Neuronal stem cell (in vitro differentiated cells): ENCODE measurements around the gene RALY.
"Not testable (repeated sequence)": the region's sequence is repeated elsewhere in the genome, so short reads cannot be mapped to it uniquely, and the experiment has no call there.

Source experiments
- DNase-seq: peaks from one replicate; pipeline ENCODE4 v3.0.0-alpha.2; 2013; ENCODE audit warnings: low spot score
- H2AFZ ChIP-seq: one replicate; pipeline ENCODE4 v1.6.1; 2013; ENCODE audit warnings: mild to moderate bottlenecking, low read length, inconsistent platforms
- H2AK5ac ChIP-seq: 2 replicates; pipeline ENCODE4 v1.6.1; 2013; ENCODE audit warnings: low read depth, mild to moderate bottlenecking, inconsistent platforms, low read length, moderate library complexity, mixed read lengths
- H2BK120ac ChIP-seq: 2 replicates; pipeline ENCODE4 v1.6.1; 2013; ENCODE audit warnings: low read depth, mild to moderate bottlenecking, inconsistent platforms, low read length, moderate library complexity, mixed read lengths
- H2BK12ac ChIP-seq: one replicate; pipeline ENCODE4 v1.6.1; 2013; ENCODE audit warnings: low read length, inconsistent platforms
- H2BK15ac ChIP-seq: 2 replicates; pipeline ENCODE4 v1.6.1; 2013; ENCODE audit warnings: mild to moderate bottlenecking, low read length, inconsistent platforms, mixed read lengths
- H2BK5ac ChIP-seq: one replicate; pipeline ENCODE4 v1.6.1; 2013; ENCODE audit warnings: inconsistent platforms, mild to moderate bottlenecking, low read length, moderate library complexity
- H3K14ac ChIP-seq: one replicate; pipeline ENCODE4 v1.6.1; 2013; ENCODE audit warnings: low read length, inconsistent platforms
- H3K18ac ChIP-seq: 2 replicates; pipeline ENCODE4 v1.6.1; 2013; ENCODE audit warnings: low read length, inconsistent platforms
- H3K23ac ChIP-seq: 2 replicates; pipeline ENCODE4 v1.6.1; 2013; ENCODE audit warnings: low read depth, mild to moderate bottlenecking, mixed read lengths, low read length, inconsistent platforms; ENCODE audit not compliant: poor library complexity
- H3K27ac ChIP-seq: replicated peaks from 3 replicates; pipeline ENCODE4 v1.5.1; 2013; ENCODE audit warnings: low read length, inconsistent platforms
- H3K27me3 ChIP-seq, 3 experiments: 2 replicates each; pipeline ENCODE4 v1.6.1; 2013; ENCODE audit warnings: low read length in 3 of 3, mild to moderate bottlenecking in 2 of 3, inconsistent platforms in 1 of 3, low read depth in 1 of 3, mixed read lengths in 1 of 3, moderate library complexity in 1 of 3; ENCODE audit not compliant: control insufficient read depth in 3 of 3, insufficient read depth in 3 of 3
- H3K36me3 ChIP-seq, 2 donors: replicated peaks in 1 of 2; 2 replicates each; pipeline ENCODE4 v1.6.1; 2013; ENCODE audit warnings: low read length in 2 of 2; ENCODE audit not compliant: control insufficient read depth in 2 of 2, insufficient read depth in 2 of 2
- H3K4ac ChIP-seq: 2 replicates; pipeline ENCODE4 v1.6.1; 2013; ENCODE audit warnings: inconsistent platforms, mild to moderate bottlenecking, low read length, moderate library complexity
- H3K4me1 ChIP-seq, 2 donors: 1 replicate in 1 of 2; 2 replicates in 1 of 2; pipeline ENCODE4 v1.6.1; 2013; ENCODE audit warnings: low read length in 2 of 2, low read depth in 1 of 2; ENCODE audit not compliant: control insufficient read depth in 2 of 2, insufficient read depth in 1 of 2
- H3K4me2 ChIP-seq: one replicate; pipeline ENCODE4 v1.6.1; 2013; ENCODE audit warnings: mild to moderate bottlenecking, low read length, inconsistent platforms; ENCODE audit not compliant: insufficient read depth, poor library complexity, severe bottlenecking
- H3K4me3 ChIP-seq, 2 donors: 2 replicates each; pipeline ENCODE4 v1.5.1; 2013; ENCODE audit warnings: low read length in 2 of 2, mild to moderate bottlenecking in 2 of 2, inconsistent platforms in 1 of 2, moderate library complexity in 1 of 2
- H3K79me1 ChIP-seq: one replicate; pipeline ENCODE4 v1.6.1; 2013; ENCODE audit warnings: low read depth, mild to moderate bottlenecking, inconsistent platforms, low read length, moderate library complexity
- H3K9ac ChIP-seq: one replicate; pipeline ENCODE4 v1.6.1; 2013; ENCODE audit warnings: mild to moderate bottlenecking, low read depth, low read length, inconsistent platforms; ENCODE audit not compliant: poor library complexity
- H3K9me3 ChIP-seq, 2 donors: replicated peaks in 1 of 2; 2 replicates each; pipeline versions ENCODE3 to v1.6.1; 2013; ENCODE audit warnings: low read length in 2 of 2, mild to moderate bottlenecking in 2 of 2, inconsistent platforms in 1 of 2, low read depth in 1 of 2, mixed read lengths in 1 of 2, moderate library complexity in 1 of 2; ENCODE audit not compliant: control insufficient read depth in 2 of 2, insufficient read depth in 1 of 2
- H4K8ac ChIP-seq: one replicate; pipeline ENCODE4 v1.6.1; 2013; ENCODE audit warnings: low read depth, mild to moderate bottlenecking, inconsistent platforms, low read length, moderate library complexity
- H4K91ac ChIP-seq: one replicate; pipeline ENCODE4 v1.6.1; 2013; ENCODE audit warnings: low read length, low read depth, mild to moderate bottlenecking, inconsistent platforms; ENCODE audit not compliant: poor library complexity
- WGBS, 2 donors: extraction: QIAGEN DNeasy Blood & Tissue Kit; methylation state at CpG; one replicate each; pipeline ENCODE4 v1.1.7; 2013; ENCODE audit warnings: missing lambda C conversion rate in 2 of 2, mixed read lengths in 1 of 2; ENCODE audit not compliant: insufficient read length in 2 of 2, insufficient replicate concordance in 1 of 2; ENCODE audit errors: extremely low coverage in 2 of 2; 5-methylcytosine and 5-hydroxymethylcytosine counted together

The RALY gene

DNA sequence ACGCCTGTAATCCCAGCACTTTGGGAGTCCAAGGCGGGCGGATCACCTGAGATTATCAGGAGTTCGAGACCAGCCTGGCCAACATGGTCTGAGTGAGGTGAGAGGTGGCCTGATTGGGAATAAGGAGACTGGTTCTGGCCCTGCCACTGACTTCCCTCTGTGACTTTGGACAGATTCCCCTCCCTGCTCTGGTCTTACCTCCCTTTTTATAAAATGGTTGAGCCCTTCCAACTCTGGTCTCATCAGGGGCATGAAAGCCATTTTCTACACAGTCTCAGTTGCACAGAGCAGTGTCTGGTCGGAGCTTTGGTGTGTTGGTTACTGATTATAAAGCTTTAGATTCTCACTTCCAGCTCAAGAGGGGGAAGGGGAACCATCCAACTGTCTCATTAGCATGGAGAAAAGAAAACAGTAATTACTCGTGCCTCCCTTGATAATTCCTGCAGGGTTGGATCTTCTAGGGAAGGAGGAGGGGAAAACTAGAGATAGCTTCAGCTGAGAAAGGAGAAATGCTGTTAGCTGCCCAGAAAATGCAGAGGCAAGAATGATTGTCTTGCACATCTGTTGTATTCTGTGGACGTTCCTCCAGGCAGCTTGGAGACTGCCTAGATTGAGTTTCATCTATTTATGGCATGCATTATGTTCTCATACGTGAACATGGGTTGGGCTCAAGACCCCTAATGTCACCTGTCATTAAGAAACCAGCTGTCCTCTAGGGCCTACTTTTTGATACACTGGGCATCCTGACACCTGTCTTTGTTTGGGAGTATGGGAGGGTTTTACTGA is 30.4 kb downstream of the RALY start:
- Histone ChIP-seq H3K23ac (no peak overlapping the region), H2BK15ac (no peak overlapping the region), H3K79me1 (peaks cover 4% of the 10 kb centered on the region), H3K4me1 (peaks cover 2 to 6% of the 10 kb centered on the region in 2 donors), H3K36me3 (peaks cover 0 to 19% of the 10 kb centered on the region in 2 donors), H3K4me3 (no peak overlapping the region), H3K14ac (no peak overlapping the region), H2AFZ (no peak overlapping the region), H3K9me3 (peaks cover 2 to 8% of the 10 kb centered on the region in 2 donors), H2BK12ac (no peak overlapping the region), H3K27ac (no peak overlapping the region), H2BK120ac (no peak overlapping the region), H3K4me2 (no peak overlapping the region), H4K91ac (no peak overlapping the region), H4K8ac (no peak overlapping the region), H2BK5ac (no peak overlapping the region), H3K27me3 (no peaks in the 10 kb centered on the region), H3K18ac (no peak overlapping the region), H2AK5ac (no peak overlapping the region), H3K9ac (no peak overlapping the region), H3K4ac (no peak overlapping the region)
- DNase-seq: no peak
- WGBS, 2 donors: no CpG with 5 or more reads among the region's 8 CpGs

DNA sequence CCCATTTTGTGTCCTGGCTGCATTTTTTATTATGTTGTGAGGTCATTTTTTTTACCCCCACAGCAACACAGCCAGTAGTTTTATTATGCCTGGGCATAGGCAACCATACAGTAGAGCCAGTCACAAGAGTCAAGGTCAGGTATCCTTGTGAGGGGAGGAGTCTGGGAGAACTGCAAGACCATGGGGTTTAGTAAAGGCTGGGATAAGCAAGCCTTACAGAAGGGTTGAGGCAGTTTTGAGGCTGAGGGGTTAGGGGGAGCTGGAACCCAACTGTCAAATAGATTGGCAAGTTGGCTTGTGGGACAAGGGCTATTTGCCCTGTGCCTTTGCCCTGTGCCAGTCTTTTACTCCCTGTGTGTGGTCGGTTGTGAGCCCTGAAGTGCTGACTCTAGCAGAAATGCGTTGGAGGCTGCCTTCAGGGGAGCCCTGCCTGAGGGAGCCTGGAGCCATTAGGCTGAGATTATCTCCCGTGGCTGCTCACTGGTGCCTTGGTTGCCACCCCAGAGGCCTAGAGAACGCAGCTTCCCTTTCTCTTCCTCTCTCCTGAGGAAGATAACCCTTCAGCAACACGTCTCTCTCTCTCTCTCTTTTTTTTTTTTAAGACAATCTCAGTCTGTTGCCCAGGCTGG is 31.1 kb downstream of the RALY start:
- Histone ChIP-seq H2AK5ac (no peak overlapping the region), H3K4ac (no peak overlapping the region), H2BK120ac (no peak overlapping the region), H3K18ac (no peak overlapping the region), H3K9me3 (peaks cover 2 to 8% of the 10 kb centered on the region in 2 donors), H3K27ac (no peak overlapping the region), H3K23ac (no peak overlapping the region), H3K4me2 (no peak overlapping the region), H3K27me3 (no peaks in the 10 kb centered on the region), H2BK5ac (no peak overlapping the region), H2BK12ac (no peak overlapping the region), H3K9ac (no peak overlapping the region), H3K14ac (no peak overlapping the region), H2AFZ (no peak overlapping the region), H3K79me1 (peaks cover 4% of the 10 kb centered on the region), H3K36me3 (peaks cover 0 to 21% of the 10 kb centered on the region in 2 donors), H3K4me1 (peaks cover 2 to 6% of the 10 kb centered on the region in 2 donors), H4K8ac (no peak overlapping the region), H2BK15ac (no peak overlapping the region), H3K4me3 (no peak overlapping the region), H4K91ac (no peak overlapping the region)
- no CpG with 5 or more reads among the region's 5 CpGs for WGBS, 2 donors
- no peak for DNase-seq

GRCh38 chr20:34028013-34028412 is 34.3 kb downstream of the RALY start:
- not testable (repeated sequence) for H3K27ac ChIP-seq, H3K9me3 ChIP-seq, H3K4me2 ChIP-seq, H2BK120ac ChIP-seq, H2BK12ac ChIP-seq, DNase-seq, H3K14ac ChIP-seq, H4K8ac ChIP-seq, H3K27me3 ChIP-seq, H3K4me1 ChIP-seq, H3K79me1 ChIP-seq, H2BK5ac ChIP-seq, H2AK5ac ChIP-seq, H3K4me3 ChIP-seq, H4K91ac ChIP-seq, H2AFZ ChIP-seq, H3K18ac ChIP-seq, H3K9ac ChIP-seq, H3K23ac ChIP-seq, H2BK15ac ChIP-seq, H3K4ac ChIP-seq
- WGBS, 2 donors: no CpG with 5 or more reads among the region's 6 CpGs
- peaks cover 1 to 37% of the 10 kb centered on the region in 2 donors for H3K36me3 ChIP-seq

- H4K91ac ChIP-seq: no peak overlapping the region
- no peak overlapping the region for H3K18ac ChIP-seq
- no peak overlapping the region for H2BK120ac ChIP-seq
- no peak overlapping the region for H4K8ac ChIP-seq
- H3K9ac ChIP-seq: no peak overlapping the region
- H2BK15ac ChIP-seq: no peak overlapping the region
- H3K4me1 ChIP-seq: peaks cover 0 to 18% of the 10 kb centered on the region in 2 donors
- no peak overlapping the region for H3K27ac ChIP-seq
- no CpG with 5 or more reads among the region's 1 CpG for WGBS, 2 donors
- H3K14ac ChIP-seq: no peak overlapping the region
- no peaks in the 10 kb centered on the region for H3K79me1 ChIP-seq
- peaks cover 5 to 46% of the 10 kb centered on the region in 2 donors for H3K36me3 ChIP-seq
- no peak overlapping the region for H2AK5ac ChIP-seq
- peaks cover 0 to 5% of the 10 kb centered on the region in 2 donors for H3K9me3 ChIP-seq
- H3K23ac ChIP-seq: no peak overlapping the region
- H3K4ac ChIP-seq: no peak overlapping the region
- no peaks in the 10 kb centered on the region for H3K27me3 ChIP-seq
- H2BK12ac ChIP-seq: no peak overlapping the region
- no peak overlapping the region for H3K4me3 ChIP-seq
- no peak overlapping the region for H2BK5ac ChIP-seq
- no peak for DNase-seq
- H3K4me2 ChIP-seq: no peak overlapping the region
- H2AFZ ChIP-seq: no peak overlapping the region
Measured at GRCh38 chr20:34029415-34029814, 35.7 kb downstream of the RALY start.
